SK-N-SH treated with all-trans-retinoic acid at 6 μM for 48 hours (cell line): ENCODE measurements around the gene LRRC36.
A peak's percentile ranks its signal among the peaks of the same experiment; 100 is the strongest.

Experiments used
- ATAC-seq: fragments of 200-7000 bp; cut with Tn5 transposase; 3 replicates; pipeline ENCODE4 v1.9.1; 2020; ENCODE audit warnings: mild to moderate bottlenecking, moderate library complexity
- ARNTL ChIP-seq: fragments of 450-650 bp; formaldehyde crosslinking; IDR thresholded peaks from 2 replicates; pipeline ENCODE4 v1.5.0; 2020; ENCODE audit warnings: low read depth, mild to moderate bottlenecking, moderate library complexity, borderline replicate concordance
- BACH2 ChIP-seq: fragments of 250-450 bp; sonication (Bioruptor Pico); IDR thresholded peaks from 2 replicates; pipeline ENCODE4 v1.9.0; 2021; ENCODE audit warnings: mild to moderate bottlenecking, borderline replicate concordance
- CSDC2 ChIP-seq: fragments of 250-450 bp; sonication (Bioruptor Pico); IDR thresholded peaks from 2 replicates; pipeline ENCODE4 v1.5.0; 2020; ENCODE audit warnings: mild to moderate bottlenecking, moderate library complexity
- ESRRG ChIP-seq: fragments of 250-450 bp; sonication (Bioruptor Pico); IDR thresholded peaks from 2 replicates; pipeline ENCODE4 v1.6.1; 2021; ENCODE audit warnings: mild to moderate bottlenecking
- ISL1 ChIP-seq: fragments of 250-450 bp; sonication (Bioruptor Pico); IDR thresholded peaks from 2 replicates; pipeline ENCODE4 v2.1.2; 2022; ENCODE audit warnings: mild to moderate bottlenecking, moderate library complexity
- OSR1 ChIP-seq: fragments of 250-450 bp; sonication (Bioruptor Pico); IDR thresholded peaks from 2 replicates; pipeline ENCODE4 v1.8.0; 2022; ENCODE audit warnings: moderate library complexity, mild to moderate bottlenecking, inconsistent platforms
- RARB ChIP-seq: fragments of 250-450 bp; sonication (Bioruptor Pico); IDR thresholded peaks from 2 replicates; pipeline ENCODE4 v1.8.0; 2021; ENCODE audit warnings: mild to moderate bottlenecking, moderate library complexity
- TCF4 ChIP-seq: fragments of 250-450 bp; sonication (Bioruptor Pico); IDR thresholded peaks from 2 replicates; pipeline ENCODE4 v1.8.0; 2021; ENCODE audit warnings: mild to moderate bottlenecking, moderate library complexity, borderline replicate concordance
- TOX ChIP-seq: fragments of 250-450 bp; sonication (Bioruptor Pico); IDR thresholded peaks from 2 replicates; pipeline ENCODE4 v1.8.0; 2021; ENCODE audit warnings: mild to moderate bottlenecking, moderate library complexity, borderline replicate concordance
- TSHZ2 ChIP-seq: fragments of 250-450 bp; sonication (Bioruptor Pico); IDR thresholded peaks from 2 replicates; pipeline ENCODE4 v1.5.0; 2020; ENCODE audit warnings: mild to moderate bottlenecking, moderate library complexity
- ZC3H10 ChIP-seq: fragments of 250-450 bp; sonication (Bioruptor Pico); IDR thresholded peaks from 2 replicates; pipeline ENCODE4 v1.5.1; 2021; ENCODE audit warnings: mild to moderate bottlenecking, moderate library complexity
- ZFP3 ChIP-seq: fragments of 250-450 bp; sonication (Bioruptor Pico); IDR thresholded peaks from 2 replicates; pipeline ENCODE4 v1.5.0; 2020; ENCODE audit warnings: mild to moderate bottlenecking, moderate library complexity
- ZFP30 ChIP-seq: fragments of 450-650 bp; formaldehyde crosslinking; IDR thresholded peaks from 2 replicates; pipeline ENCODE4 v1.5.0; 2022; ENCODE audit warnings: mild to moderate bottlenecking, moderate library complexity
- ZNF565 ChIP-seq: fragments of 450-650 bp; formaldehyde crosslinking; conservative IDR thresholded peaks from 2 replicates; pipeline ENCODE4 v1.5.0; 2020; ENCODE audit warnings: low read depth, mild to moderate bottlenecking, moderate library complexity
- ZNF8 ChIP-seq: fragments of 450-650 bp; formaldehyde crosslinking; IDR thresholded peaks from 2 replicates; pipeline ENCODE4 v1.5.0; 2020; ENCODE audit warnings: mild to moderate bottlenecking, moderate library complexity
- TF ChIP-seq, protein P1 (sequence below): fragments of 250-450 bp; sonication (Bioruptor Pico); IDR thresholded peaks from 2 replicates; pipeline ENCODE4 v1.8.0; 2021; ENCODE audit warnings: low read depth, mild to moderate bottlenecking, moderate library complexity, borderline replicate concordance
- TF ChIP-seq, protein P2 (sequence below): fragments of 250-450 bp; sonication (Bioruptor Pico); IDR thresholded peaks from 2 replicates; pipeline ENCODE4 v1.5.1; 2021; ENCODE audit warnings: mild to moderate bottlenecking, moderate library complexity

The LRRC36 gene

DNA sequence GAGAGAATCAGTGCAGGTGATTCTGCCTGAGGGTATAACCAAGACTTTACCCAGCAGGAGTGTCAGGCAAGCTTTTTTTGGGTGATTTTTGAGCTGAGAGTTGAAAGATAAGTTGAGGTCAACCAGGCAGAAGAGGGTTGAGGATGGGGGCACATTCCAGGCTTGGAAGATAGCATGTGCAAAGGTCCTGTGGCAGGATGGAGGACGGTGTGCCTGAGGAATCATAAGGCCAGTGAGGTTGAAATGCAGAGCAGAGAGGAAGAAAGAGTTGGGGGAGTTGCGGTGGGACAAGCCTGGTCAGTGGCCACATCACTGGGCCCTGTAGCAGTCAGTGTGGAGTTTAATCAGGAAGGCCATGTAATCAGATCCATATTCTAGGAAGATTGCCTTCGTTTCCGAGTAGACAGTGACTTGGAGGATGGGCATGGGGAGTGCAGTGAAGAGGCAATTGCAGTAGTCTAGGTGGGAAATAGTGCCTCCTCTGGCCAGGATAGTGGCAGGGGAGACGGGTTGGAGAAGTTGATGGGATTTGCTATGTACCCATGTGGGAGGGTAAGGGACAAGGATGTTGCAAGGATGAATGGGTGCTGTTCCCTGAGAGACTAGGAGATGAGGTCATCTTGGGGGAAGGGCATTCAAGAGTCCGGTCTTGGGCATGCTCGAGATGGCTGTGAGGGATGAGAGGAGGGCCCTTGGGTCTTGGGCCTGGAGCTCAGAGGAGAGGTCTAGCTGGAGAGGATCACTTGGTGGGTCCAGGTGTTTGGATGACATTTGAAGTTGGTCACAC lies 43.4 kb upstream of the LRRC36 start (continued):
- TF ChIP-seq BACH2 (CRISPR knock-in tag) (no peak), ZNF565 (no peak), ESRRG (CRISPR knock-in tag) (no peak), RARB (CRISPR knock-in tag) (no peak), ARNTL (CRISPR knock-in tag) (no peak), TSHZ2 (no peak)
- TF ChIP-seq, all 23 proteins: peak for 0

DNA sequence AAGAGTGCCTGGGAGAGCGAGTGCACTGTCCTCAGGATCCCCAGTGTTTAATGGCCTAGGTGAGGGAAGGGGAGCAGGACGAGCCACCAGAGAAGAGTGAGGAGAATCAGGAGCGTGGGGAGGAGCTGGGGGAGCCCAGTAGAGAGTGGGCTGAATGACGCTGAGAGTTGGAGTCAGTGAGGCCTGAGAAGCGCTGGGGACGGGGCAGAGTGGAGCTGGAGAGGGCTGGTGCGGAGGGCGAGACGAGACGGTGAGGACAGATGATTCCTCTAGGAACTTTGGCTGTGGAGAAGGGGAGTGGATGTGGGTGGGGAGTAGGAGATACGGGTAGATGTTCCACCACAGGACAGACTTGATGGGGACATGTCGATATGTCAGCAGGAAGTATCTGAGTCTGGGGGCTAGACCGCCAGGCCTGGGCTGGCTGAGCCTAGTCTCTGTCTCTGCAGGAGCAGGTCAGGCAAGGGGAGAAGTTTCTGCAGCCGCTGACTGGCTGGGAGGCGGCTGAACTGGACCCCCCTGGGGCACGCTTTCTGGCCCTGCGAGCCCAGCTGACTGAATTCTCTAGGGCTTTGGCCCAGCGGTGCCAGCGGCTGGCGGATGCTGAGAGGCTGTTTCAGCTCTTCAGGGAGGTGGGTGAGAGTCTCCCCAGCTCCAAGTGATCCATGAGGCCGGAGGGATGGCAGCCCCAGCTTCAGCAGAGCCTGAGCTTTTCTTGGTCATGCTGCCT lies 42.6 kb upstream of the LRRC36 start:
- ATAC-seq, result no peak
- TF ChIP-seq ZFP30 (CRISPR knock-in tag), result no peak
- no peak for TF ChIP-seq ZC3H10 (CRISPR knock-in tag)

DNA sequence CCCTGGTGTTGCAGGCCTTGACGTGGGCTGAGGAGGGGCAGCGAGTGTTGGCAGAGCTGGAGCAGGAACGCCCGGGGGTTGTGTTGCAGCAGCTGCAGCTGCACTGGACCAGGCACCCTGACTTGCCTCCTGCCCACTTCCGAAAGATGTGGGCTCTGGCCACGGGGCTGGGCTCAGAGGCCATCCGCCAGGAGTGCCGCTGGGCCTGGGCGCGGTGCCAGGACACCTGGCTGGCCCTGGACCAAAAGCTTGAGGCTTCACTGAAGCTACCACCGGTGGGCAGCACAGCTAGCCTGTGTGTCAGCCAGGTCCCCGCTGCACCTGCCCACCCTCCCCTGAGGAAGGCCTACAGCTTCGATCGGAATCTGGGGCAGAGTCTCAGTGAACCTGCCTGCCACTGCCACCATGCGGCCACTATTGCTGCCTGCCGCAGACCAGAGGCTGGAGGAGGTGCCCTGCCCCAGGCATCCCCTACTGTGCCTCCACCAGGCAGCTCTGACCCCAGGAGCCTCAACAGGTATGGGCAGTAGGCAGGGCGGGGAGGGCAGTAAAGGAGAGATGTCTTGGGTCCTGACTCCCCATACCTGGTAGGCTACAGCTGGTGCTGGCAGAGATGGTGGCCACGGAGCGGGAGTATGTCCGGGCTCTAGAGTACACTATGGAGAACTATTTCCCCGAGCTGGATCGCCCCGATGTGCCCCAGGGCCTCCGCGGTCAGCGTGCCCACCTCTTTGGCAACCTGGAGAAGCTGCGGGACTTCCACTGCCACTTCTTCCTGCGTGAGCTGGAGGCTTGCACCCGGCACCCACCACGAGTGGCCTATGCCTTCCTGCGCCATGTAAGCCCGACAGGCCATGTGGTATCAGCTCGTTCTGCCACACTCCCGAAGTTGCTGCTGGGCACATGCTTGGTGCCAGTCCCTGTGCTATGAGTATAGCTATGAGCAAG lies 41.6 kb upstream of the LRRC36 start:
- peak; percentile 64 for ATAC-seq
- TF ChIP-seq TSHZ2 (no peak), TOX (CRISPR knock-in tag) (no peak), ZNF8 (CRISPR knock-in tag) (no peak), OSR1 (CRISPR knock-in tag) (no peak), ZNF565 (no peak), ZFP3 (CRISPR knock-in tag) (no peak)
- TF ChIP-seq, protein P1, sequence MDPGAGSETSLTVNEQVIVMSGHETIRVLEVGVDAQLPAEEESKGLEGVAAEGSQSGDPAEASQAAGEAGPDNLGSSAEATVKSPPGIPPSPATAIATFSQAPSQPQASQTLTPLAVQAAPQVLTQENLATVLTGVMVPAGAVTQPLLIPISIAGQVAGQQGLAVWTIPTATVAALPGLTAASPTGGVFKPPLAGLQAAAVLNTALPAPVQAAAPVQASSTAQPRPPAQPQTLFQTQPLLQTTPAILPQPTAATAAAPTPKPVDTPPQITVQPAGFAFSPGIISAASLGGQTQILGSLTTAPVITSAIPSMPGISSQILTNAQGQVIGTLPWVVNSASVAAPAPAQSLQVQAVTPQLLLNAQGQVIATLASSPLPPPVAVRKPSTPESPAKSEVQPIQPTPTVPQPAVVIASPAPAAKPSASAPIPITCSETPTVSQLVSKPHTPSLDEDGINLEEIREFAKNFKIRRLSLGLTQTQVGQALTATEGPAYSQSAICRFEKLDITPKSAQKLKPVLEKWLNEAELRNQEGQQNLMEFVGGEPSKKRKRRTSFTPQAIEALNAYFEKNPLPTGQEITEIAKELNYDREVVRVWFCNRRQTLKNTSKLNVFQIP (CRISPR knock-in tag), result no peak

- no peak for TF ChIP-seq TCF4 (CRISPR knock-in tag)
- no peak for ATAC-seq
These were observed 40.0 kb upstream of the LRRC36 start for GRCh38 chr16:67286441-67287235.

- ATAC-seq, result no peak
- TF ChIP-seq TCF4 (CRISPR knock-in tag), result no peak
- TF ChIP-seq ISL1 (CRISPR knock-in tag), result no peak
- TF ChIP-seq CSDC2 (CRISPR knock-in tag), result no peak
- TF ChIP-seq, protein P2, sequence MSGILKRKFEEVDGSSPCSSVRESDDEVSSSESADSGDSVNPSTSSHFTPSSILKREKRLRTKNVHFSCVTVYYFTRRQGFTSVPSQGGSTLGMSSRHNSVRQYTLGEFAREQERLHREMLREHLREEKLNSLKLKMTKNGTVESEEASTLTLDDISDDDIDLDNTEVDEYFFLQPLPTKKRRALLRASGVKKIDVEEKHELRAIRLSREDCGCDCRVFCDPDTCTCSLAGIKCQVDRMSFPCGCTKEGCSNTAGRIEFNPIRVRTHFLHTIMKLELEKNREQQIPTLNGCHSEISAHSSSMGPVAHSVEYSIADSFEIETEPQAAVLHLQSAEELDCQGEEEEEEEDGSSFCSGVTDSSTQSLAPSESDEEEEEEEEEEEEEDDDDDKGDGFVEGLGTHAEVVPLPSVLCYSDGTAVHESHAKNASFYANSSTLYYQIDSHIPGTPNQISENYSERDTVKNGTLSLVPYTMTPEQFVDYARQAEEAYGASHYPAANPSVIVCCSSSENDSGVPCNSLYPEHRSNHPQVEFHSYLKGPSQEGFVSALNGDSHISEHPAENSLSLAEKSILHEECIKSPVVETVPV, result no peak
These were observed 38.7 kb upstream of the LRRC36 start for GRCh38 chr16:67287960-67288359.
